Stimulated activated naive CD4-positive, alpha-beta T cell treated with Interleukin-2 at 50 U/mL for 16 hours (primary cell): ENCODE measurements around the gene UTS2B.
A peak's percentile ranks its signal among the peaks of the same experiment; 100 is the strongest.

Experiments used
- DNase-seq: peaks from one replicate; lab custom pipeline; 2025; lab: John Stamatoyannopoulos, UW

UTS2B gene

DNA sequence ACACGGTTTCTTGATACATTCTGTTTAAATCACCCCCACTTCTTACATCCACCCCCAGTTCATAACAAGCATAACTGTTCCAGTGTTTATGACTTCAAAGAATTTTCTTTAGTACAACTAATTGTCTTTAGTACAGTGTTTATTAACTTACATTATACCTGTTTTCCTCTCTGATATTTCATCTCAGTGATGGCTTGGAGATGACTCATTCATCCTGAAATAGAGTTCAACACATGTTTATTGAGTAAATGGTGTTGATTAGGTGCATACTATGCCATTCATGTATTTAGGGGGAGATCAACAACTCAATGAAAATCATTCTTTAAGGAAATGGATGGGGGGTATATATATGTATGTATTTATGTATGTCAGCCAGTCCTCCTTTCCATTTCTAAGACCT, 21.7 kb upstream of the UTS2B start:
- DNase-seq: no peak

GRCh38 chr3:191350396-191351090, 20.2 kb upstream of the UTS2B start:
- DNase-seq: no peak

DNA sequence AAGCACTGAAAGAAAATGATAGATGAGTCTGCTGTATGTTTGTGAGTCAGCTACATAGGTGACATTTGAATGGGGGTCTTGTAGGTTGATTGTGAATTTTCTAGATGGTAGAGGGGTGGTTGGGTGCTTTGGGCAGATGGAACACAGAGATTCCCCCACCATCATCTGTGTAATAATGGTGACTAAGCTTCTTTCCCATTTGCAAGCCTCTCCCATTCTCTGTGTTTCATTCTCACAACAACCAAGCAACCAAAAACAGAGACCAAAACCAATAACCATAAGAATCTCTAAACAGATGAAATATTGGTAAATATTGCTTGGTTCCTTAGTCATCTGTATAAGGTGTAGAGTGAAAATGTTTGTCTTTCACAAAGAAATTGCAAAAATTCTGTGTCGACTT, 17.8 kb upstream of the UTS2B start:
- no peak for DNase-seq

DNA sequence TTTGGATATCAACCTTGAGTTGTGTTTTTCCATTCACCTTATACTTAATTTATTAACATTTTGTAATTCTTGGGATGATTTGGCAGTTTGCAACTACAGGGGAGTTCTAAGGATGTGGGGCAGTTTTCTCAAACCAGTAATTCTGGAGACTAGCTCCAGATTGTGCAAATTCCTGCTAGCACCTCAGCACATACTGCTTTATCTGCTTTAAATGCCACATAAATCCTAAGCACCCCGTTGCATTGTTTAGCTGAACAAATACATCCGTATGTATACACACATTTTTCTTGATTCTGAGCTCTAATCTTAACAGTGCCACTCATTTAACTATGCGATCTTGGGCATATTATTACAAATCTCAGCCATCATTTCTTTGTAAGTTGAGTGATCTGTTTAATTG, 16.9 kb upstream of the UTS2B start:
- DNase-seq: no peak

GRCh38 chr3:191345334-191345733, 15.0 kb upstream of the UTS2B start:
- no peak for DNase-seq

- no peak for DNase-seq
These were observed 13.6 kb upstream of the UTS2B start for GRCh38 chr3:191343913-191344312.

- no peak for DNase-seq
These were observed 12.8 kb upstream of the UTS2B start for GRCh38 chr3:191343115-191343514.

- no peak for DNase-seq
These were observed 12.1 kb upstream of the UTS2B start for GRCh38 chr3:191342411-191342810.

GRCh38 chr3:191342006-191342405, 11.7 kb upstream of the UTS2B start:
- DNase-seq: no peak

DNA sequence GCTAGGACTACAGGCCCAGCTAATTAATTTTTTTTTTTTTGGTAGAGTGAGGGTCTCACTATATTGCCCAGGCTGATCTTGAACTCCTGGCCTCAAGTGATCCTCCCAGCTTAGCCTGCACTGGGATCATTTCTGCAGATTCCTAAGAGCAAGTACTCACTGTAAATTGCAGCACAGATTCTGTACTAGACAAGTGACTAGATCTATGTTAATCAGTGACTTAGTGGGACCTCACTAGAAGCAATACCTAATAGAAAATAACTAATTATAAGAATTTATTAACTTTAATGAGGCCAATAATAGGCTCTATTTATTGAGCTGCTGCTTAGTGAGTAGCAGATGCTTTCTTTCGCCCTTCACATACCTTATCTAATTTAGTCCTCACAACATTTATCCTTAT, 10.6 kb upstream of the UTS2B start:
- no peak for DNase-seq

DNA sequence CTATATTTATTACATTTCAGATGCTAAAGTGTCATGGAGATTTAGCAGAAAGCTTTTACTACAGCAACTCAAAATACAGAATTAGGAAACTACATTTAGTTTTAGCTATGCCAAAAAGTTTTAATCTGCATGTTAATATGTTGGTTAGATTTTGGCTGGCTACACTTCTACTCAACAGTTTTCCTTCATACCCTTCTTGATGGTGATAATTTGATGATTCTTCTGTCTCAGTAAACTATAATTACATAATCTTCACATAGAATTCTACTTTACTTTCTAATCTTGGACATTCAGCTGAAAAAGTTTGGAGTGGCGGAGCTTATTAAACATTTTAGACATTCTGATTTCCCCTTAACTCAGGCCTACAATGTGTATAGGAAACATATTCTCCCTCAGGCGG, 10.0 kb upstream of the UTS2B start:
- no peak for DNase-seq

DNA sequence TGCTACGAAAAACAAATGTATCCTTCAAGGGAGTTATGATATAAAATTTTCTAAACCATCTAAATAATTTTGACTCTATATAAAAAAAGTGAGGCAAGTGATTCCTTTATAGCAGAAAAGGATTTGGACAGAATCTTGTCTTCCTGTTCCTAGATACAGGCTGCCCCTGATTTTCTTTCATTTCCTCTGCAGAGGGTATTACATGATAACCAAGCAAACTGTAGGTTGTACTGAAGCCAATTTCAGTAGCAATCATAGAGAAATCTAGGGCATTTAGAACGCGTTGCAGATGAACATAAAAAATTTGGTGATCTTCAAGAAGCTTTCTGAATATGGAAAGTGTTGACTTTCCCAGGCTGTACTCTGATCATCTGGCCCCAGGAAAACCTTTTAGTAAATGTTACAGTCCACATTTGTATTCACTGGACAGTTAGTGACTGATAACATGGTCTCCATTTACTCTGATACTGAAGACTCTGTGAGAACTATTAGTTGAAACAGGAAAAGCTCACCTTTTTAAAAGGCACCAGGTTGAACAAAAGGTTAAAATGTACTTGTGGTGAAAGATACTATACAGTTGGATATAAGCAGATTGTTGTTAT, 9.1 kb upstream of the UTS2B start:
- no peak for DNase-seq

- DNase-seq: no peak
These were observed 7.8 kb upstream of the UTS2B start for GRCh38 chr3:191338177-191338488.

DNA sequence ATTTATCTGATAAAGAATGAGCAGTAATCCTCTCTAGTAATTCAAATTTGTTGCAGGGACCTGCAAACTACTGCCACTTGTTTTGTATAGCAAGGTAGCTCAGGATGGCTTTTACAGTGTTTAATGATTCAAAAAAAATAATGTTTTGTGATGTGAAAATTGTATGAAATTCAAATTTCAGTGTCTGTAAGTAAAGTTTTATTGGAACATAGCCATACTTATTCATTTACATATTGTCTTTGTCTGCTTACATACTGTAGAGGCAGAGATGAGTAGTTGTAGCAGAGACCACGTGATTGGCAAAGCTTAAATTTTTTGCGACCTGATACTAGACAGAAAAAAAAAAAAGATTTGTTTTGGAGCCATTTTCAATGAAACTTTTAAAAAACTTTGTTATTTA, 6.5 kb upstream of the UTS2B start:
- no peak for DNase-seq

DNA sequence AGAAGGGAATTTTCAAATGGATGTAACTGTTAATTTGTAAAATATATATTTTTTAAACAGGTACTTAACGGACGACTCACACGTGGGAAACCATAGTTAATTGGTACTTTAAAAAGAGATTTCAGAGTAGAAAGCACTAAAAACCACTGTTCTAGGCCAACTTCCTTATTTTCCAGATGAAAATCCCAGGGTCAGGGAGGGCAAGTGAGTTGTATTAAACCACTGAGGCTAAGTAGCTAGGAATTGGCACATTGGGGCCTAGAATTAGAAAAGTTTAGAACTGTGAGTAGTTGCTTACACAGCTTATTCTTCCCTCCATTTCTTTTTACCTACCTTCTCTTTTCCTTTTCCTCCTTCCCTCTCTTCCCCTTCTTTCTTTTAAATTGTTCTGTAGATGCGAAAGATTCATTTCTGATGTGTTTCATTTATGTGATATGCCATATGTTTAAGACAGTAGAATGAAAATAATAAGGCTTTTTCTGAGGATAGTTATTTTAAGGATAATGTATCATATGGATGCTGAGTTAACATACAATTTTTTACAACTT, 4.1 kb upstream of the UTS2B start:
- no peak for DNase-seq

DNA sequence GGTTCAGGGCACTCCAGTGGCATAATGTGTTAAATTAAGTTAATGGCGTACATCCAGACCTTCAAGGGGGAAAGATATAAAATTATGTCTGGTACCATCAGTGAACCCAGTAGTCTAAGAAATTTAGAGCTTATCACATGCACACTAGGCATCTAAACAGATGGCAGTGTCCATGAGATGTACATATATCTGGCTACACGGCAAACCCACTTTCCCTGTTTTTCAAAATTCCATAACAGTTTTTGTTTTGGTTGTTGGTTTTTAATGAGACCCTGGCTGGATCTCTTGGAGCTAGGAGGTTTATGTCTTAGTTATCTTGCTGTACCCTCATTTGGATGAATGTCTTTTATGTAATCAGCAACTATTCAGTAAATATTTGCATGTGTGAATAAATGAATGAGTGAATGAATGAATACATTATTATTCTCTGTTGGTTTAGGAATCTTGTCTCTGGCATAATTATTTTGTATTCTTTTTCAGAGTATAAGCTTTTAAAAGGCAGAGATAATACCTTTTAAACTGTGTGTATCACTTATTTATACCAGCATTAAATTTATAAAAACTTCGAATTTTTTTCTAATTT, 3.1 kb upstream of the UTS2B start:
- no peak for DNase-seq

DNA sequence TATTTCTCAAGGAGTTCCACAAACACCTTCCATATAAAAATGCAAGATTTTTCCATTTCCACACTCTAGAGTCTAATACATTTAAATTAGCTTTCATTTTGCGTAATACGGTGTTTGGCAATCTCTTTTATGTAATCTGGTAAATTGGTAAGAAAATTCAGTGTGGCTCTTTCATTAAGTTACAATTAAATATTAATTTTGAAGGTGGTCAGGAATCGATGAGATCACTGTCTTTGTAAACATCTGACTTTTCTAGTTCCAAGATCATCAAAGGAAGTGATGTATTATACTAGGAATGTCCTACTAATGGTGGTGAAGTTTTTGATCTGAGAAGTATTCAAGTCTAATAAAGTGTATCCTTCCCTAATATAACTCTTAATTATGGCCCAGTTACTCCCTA, 1.1 kb upstream of the UTS2B start:
- DNase-seq: no peak

DNA sequence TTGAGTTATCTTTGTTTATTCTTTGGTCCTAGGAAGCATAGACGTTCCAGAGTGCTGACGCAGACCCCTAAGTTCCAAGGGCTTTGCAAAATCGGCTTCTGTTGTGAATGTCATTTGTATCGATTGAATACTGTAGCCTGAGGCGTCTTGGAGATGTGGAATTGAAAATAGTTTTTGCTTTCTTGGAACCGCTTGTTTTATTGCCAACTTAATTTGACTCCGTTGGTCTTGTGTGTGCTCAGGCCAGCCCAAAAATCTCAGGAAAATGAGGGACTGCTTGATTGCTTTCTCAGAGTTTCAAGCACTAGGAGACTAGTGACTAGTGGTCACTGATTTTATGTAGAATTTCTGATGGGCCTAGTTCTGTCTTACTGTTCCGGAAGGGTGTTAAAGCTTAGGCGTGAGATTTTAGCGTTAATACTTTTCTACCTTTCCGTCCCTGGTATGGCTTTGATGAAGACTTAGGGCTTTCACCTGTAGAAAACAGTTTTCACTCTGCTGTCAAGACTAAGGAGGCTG, 263 bp upstream of the UTS2B start:
- no peak for DNase-seq

- DNase-seq: peak; percentile 50
These were observed 1.2 kb downstream of the UTS2B start, which contains the start of gene CCDC50 for GRCh38 chr3:191328962-191329653. CCDC50 (plus strand) TSS chr3:191329394; CDS start chr3:191329675, 281 bp downstream.

DNA sequence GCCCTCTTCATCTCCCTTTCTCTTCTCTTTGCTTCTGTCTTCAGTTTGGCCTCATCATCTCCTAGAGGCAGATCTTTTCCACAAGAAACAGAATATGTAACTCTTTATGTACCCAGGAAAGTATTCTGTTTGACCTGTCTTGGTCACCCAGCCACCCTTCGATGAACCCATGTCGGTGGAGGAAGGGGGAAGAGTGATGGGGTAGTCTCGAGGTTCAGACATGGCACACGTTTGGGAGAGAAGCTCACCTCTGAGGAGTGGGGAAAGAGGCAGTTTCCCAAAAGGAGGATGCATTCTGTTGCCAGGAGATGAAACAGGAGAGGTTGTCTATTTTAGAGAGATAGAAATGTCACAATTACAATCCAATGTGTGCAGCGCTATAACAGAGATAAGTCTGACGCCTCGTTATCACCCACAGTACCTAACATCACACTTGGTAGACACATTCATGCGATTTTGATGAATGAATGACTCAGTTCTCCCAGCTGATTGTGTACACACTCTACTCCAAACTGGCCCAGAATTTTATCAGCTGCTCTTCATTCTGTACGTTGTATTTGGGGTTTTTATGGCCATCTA, 1.9 kb downstream of the UTS2B start:
- DNase-seq: no peak

GRCh38 chr3:191327526-191327925, 2.8 kb downstream of the UTS2B start:
- no peak for DNase-seq

GRCh38 chr3:191324936-191325335, 5.4 kb downstream of the UTS2B start:
- DNase-seq: no peak
